K562 (cell line): Measurements from ENCODE around the gene PYGB. TPM values are rescaled to one million over a fixed set of nuclear protein-coding genes. Genes with fewer than 3 reads are reported as not detected.

Source experiments
- ARID2 ChIP-seq: fragments of 450-650 bp; IDR thresholded peaks from 2 replicates; pipeline ENCODE4 v1.6.1; 2017; ENCODE audit warnings: antibody characterized with exemption, mild to moderate bottlenecking
- CREM ChIP-seq: IDR thresholded peaks from 2 replicates; pipeline ENCODE4 v1.6.1; 2014; ENCODE audit warnings: antibody characterized with exemption, low read depth
- KLF13 ChIP-seq: fragments of 450-650 bp; IDR thresholded peaks from 2 replicates; pipeline ENCODE4 v1.6.1; 2016; ENCODE audit warnings: missing genetic modification characterization, low read depth, mild to moderate bottlenecking, missing compliant biosample characterization, moderate library complexity, borderline replicate concordance
- POLR2AphosphoS5 ChIP-seq: IDR thresholded peaks from 2 replicates; pipeline ENCODE4 v1.6.1; 2011; ENCODE audit warnings: mild to moderate bottlenecking, low read depth, low read length, moderate library complexity; ENCODE audit not compliant: control insufficient read depth, insufficient read depth
- TBL1XR1 ChIP-seq, 2 experiments: IDR thresholded peaks; 2 replicates each; pipeline ENCODE4 v1.6.1; 2012; ENCODE audit warnings: improper control_type of control experiment in 2 of 2, low read length in 2 of 2, mild to moderate bottlenecking in 1 of 2
- TOE1 ChIP-seq, 2 experiments: fragments of 450-650 bp in 1 of 2; sonication (generic) in 1 of 2; formaldehyde crosslinking in 1 of 2; IDR thresholded peaks; 2 replicates each; pipeline versions ENCODE4 v1.7.1 to v1.8.0; 2016 to 2022; ENCODE audit warnings: borderline replicate concordance in 2 of 2, mild to moderate bottlenecking in 2 of 2, antibody characterized with exemption in 1 of 2, inconsistent platforms in 1 of 2, low read depth in 1 of 2, missing genetic modification reagents in 1 of 2, moderate library complexity in 1 of 2
- ZBTB7A ChIP-seq: IDR thresholded peaks from 2 replicates; pipeline ENCODE4 v1.6.1; 2011; ENCODE audit warnings: low read depth, mild to moderate bottlenecking, low read length, moderate library complexity, borderline replicate concordance; ENCODE audit not compliant: control insufficient read depth
- ZNF785 ChIP-seq: fragments of 250-450 bp; sonication (Bioruptor Pico); IDR thresholded peaks from 2 replicates; pipeline ENCODE4 v1.4.0; 2020; ENCODE audit warnings: mild to moderate bottlenecking
- polyA plus RNA-seq, 8 experiments: library from polyadenylated mRNA; depleted of rRNA in 4 of 8; stranded (reverse) in 5 of 8; unstranded in 3 of 8; fragments of >200 nt; fragmentation: Nextera tagmentation in 2 of 8; fragmentation: Illumina TruSeq in 1 of 8; extraction: Ambion mirVana in 2 of 8; extraction: Trizol in 1 of 8; gene quantifications; 2 replicates each; pipeline versions ENCODE4 v1.2.1 to v1.2.3, GENCODE V29; 2011 to 2014; ENCODE audit warnings: inconsistent platforms in 1 of 8, missing spikeins in 1 of 8
- total RNA-seq, 7 experiments: library from RNA; depleted of rRNA in 6 of 7; stranded (reverse); fragments of >200 nt in 6 of 7; fragmentation: Illumina TruSeq in 2 of 7; extraction: Trizol in 2 of 7; gene quantifications; 2 replicates each; pipeline versions ENCODE4 v1.2.1 to v1.2.3, GENCODE V29; 2011 to 2021; ENCODE audit warnings: low replicate concordance in 1 of 7
- TF ChIP-seq, protein P1 (sequence below), 3 experiments: fragments of 200-800 bp in 1 of 3; fragments of 250-450 bp in 1 of 3; fragments of 450-650 bp in 1 of 3; sonication (Bioruptor Pico) in 1 of 3; sonication (Bioruptor generic) in 1 of 3; formaldehyde crosslinking in 1 of 3; IDR thresholded peaks; 2 replicates each; pipeline versions ENCODE4 v1.6.1 to v1.8.0; 2016 to 2022; ENCODE audit warnings: mild to moderate bottlenecking in 2 of 3, missing genetic modification characterization in 2 of 3, missing compliant biosample characterization in 1 of 3, moderate library complexity in 1 of 3
- TF ChIP-seq, protein P2 (sequence below): IDR thresholded peaks from 3 replicates; pipeline ENCODE4 v1.6.1; 2011; ENCODE audit warnings: borderline replicate concordance, mild to moderate bottlenecking, moderate library complexity; ENCODE audit not compliant: insufficient read length; ENCODE audit errors: extremely low read depth
- TF ChIP-seq, protein P3 (sequence below): fragments of 450-650 bp; conservative IDR thresholded peaks from 2 replicates; pipeline ENCODE4 v1.6.1; 2016; ENCODE audit warnings: missing genetic modification characterization, low read depth, mild to moderate bottlenecking, control low read depth, missing compliant biosample characterization
- TF ChIP-seq, protein P4 (sequence below), 3 experiments: fragments of 200-800 bp in 1 of 3; sonication (Bioruptor generic) in 1 of 3; sonication (generic) in 1 of 3; formaldehyde crosslinking in 1 of 3; IDR thresholded peaks; 2 replicates each; pipeline versions ENCODE4 v1.6.1 to v1.8.0; 2016 to 2022; ENCODE audit warnings: mild to moderate bottlenecking in 2 of 3, missing compliant biosample characterization in 2 of 3, missing genetic modification characterization in 2 of 3, missing genetic modification reagents in 1 of 3

PYGB gene
- total and polyA plus RNA-seq, 9 of the 15 experiments (the other 6 are each of a cell fraction or from before 2014, with no cell fraction given) = 0.34 to 18.0 (median 9.8) TPM

DNA sequence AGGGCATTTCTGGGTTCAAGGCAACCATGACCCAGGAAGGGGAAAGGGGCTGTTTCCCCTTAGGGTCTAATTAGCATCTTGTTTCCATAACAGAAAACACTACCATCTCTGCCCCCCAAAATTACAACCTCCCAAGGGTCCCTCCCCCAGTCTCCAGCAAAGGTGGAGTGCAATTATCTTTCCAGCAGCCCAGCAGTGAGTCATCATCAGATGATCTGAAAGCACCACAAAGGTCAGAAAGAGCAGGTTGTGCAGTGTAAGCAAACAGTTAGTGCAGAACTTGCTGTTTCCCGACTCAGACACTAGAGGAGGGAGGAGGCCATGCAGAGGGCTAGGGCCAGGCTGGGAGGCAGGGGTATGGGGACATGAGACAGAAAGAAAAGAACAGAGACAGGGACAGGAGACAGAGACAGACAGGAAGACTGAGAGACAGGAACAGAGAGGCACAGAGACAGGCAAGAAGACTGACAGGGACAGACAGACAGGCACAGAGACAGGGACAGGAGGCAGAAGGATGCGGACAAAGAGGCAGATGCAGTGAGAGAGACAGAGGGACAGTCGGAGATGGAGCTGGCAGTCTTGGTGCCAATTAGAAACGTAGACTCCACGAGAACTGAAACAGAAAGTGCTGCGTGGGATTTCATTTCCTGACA lies 62.5 kb downstream of the PYGB start (continued):
- TF ChIP-seq, protein P1, sequence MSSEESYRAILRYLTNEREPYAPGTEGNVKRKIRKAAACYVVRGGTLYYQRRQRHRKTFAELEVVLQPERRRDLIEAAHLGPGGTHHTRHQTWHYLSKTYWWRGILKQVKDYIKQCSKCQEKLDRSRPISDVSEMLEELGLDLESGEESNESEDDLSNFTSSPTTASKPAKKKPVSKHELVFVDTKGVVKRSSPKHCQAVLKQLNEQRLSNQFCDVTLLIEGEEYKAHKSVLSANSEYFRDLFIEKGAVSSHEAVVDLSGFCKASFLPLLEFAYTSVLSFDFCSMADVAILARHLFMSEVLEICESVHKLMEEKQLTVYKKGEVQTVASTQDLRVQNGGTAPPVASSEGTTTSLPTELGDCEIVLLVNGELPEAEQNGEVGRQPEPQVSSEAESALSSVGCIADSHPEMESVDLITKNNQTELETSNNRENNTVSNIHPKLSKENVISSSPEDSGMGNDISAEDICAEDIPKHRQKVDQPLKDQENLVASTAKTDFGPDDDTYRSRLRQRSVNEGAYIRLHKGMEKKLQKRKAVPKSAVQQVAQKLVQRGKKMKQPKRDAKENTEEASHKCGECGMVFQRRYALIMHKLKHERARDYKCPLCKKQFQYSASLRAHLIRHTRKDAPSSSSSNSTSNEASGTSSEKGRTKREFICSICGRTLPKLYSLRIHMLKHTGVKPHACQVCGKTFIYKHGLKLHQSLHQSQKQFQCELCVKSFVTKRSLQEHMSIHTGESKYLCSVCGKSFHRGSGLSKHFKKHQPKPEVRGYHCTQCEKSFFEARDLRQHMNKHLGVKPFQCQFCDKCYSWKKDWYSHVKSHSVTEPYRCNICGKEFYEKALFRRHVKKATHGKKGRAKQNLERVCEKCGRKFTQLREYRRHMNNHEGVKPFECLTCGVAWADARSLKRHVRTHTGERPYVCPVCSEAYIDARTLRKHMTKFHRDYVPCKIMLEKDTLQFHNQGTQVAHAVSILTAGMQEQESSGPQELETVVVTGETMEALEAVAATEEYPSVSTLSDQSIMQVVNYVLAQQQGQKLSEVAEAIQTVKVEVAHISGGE (CRISPR knock-in tag; IDR thresholded peaks at IDR 0.05) = 0 out of 6 replicates have a peak, but pooled peaks of 1 of the 3 experiments have one; percentile 22
- TF ChIP-seq, protein P2, sequence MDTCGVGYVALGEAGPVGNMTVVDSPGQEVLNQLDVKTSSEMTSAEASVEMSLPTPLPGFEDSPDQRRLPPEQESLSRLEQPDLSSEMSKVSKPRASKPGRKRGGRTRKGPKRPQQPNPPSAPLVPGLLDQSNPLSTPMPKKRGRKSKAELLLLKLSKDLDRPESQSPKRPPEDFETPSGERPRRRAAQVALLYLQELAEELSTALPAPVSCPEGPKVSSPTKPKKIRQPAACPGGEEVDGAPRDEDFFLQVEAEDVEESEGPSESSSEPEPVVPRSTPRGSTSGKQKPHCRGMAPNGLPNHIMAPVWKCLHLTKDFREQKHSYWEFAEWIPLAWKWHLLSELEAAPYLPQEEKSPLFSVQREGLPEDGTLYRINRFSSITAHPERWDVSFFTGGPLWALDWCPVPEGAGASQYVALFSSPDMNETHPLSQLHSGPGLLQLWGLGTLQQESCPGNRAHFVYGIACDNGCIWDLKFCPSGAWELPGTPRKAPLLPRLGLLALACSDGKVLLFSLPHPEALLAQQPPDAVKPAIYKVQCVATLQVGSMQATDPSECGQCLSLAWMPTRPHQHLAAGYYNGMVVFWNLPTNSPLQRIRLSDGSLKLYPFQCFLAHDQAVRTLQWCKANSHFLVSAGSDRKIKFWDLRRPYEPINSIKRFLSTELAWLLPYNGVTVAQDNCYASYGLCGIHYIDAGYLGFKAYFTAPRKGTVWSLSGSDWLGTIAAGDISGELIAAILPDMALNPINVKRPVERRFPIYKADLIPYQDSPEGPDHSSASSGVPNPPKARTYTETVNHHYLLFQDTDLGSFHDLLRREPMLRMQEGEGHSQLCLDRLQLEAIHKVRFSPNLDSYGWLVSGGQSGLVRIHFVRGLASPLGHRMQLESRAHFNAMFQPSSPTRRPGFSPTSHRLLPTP = no peak
- TF ChIP-seq TOE1 (IDR thresholded peaks at IDR 0.05; ENCODE audit: borderline replicate concordance) = peak; percentile 78
- no peak for TF ChIP-seq TOE1 (CRISPR knock-in tag; IDR thresholded peaks at IDR 0.05; ENCODE audit: borderline replicate concordance, low read depth)
- TF ChIP-seq, protein P3, sequence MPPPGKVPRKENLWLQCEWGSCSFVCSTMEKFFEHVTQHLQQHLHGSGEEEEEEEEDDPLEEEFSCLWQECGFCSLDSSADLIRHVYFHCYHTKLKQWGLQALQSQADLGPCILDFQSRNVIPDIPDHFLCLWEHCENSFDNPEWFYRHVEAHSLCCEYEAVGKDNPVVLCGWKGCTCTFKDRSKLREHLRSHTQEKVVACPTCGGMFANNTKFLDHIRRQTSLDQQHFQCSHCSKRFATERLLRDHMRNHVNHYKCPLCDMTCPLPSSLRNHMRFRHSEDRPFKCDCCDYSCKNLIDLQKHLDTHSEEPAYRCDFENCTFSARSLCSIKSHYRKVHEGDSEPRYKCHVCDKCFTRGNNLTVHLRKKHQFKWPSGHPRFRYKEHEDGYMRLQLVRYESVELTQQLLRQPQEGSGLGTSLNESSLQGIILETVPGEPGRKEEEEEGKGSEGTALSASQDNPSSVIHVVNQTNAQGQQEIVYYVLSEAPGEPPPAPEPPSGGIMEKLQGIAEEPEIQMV (tag) = no peak
- TF ChIP-seq, protein P4, sequence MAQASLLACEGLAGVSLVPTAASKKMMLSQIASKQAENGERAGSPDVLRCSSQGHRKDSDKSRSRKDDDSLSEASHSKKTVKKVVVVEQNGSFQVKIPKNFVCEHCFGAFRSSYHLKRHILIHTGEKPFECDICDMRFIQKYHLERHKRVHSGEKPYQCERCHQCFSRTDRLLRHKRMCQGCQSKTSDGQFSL (CRISPR knock-in tag; IDR thresholded peaks at IDR 0.05) = no peak; the same call in 1 of the 2 replicates
- TF ChIP-seq, protein P4 (tag; IDR thresholded peaks at IDR 0.05) = no peak
- peak in 1 of 2 experiments; percentile 23; a peak in 1 of 4 replicates for TF ChIP-seq TBL1XR1 (IDR thresholded peaks at IDR 0.05; ENCODE audit: low read length in 2 of 2)
- peak; percentile 64; the same call in 1 of the 2 replicates for TF ChIP-seq ZBTB7A
- peak; percentile 45; the same call in 1 of the 2 replicates for TF ChIP-seq POLR2AphosphoS5
- no peak for TF ChIP-seq ZNF785 (CRISPR knock-in tag)
- peak; percentile 65; the same call in 1 of the 2 replicates for TF ChIP-seq CREM
- TF ChIP-seq KLF13 (tag) = no peak
- TF ChIP-seq ARID2 = 0 out of 2 replicates have a peak, but pooled peaks have one; percentile 36
